Activated naive CD8-positive, alpha-beta T cell treated with anti-CD3 and anti-CD28 coated beads for 36 hours (primary cell): ENCODE results near the gene TNPO3. TPM values are rescaled to one million over a fixed set of nuclear protein-coding genes. Genes with fewer than 3 reads are reported as not detected.
A peak's percentile ranks its signal among the peaks of the same experiment; 100 is the strongest.
"Not testable (repeated sequence)": the region's sequence is repeated elsewhere in the genome, so short reads cannot be mapped to it uniquely, and the experiment has no call there.

Experiments used
- DNase-seq: peaks from one replicate; pipeline ENCODE4 v3.0.0; 2021
- H3K27ac Mint-ChIP-seq: one replicate; pipeline ENCODE4 v1.8.0; 2022; ENCODE audit warnings: mild to moderate bottlenecking, moderate library complexity, mixed read lengths
- H3K27me3 Mint-ChIP-seq: one replicate; pipeline ENCODE4 v1.8.0; 2022; ENCODE audit warnings: mild to moderate bottlenecking, mixed read lengths
- H3K36me3 Mint-ChIP-seq: one replicate; pipeline ENCODE4 v1.8.0; 2021; ENCODE audit warnings: mild to moderate bottlenecking, mixed read lengths
- H3K4me1 Mint-ChIP-seq: one replicate; pipeline ENCODE4 v1.8.0; 2021; ENCODE audit warnings: mixed read lengths
- H3K4me3 Mint-ChIP-seq: one replicate; pipeline ENCODE4 v1.8.0; 2022; ENCODE audit warnings: mild to moderate bottlenecking, moderate library complexity, mixed read lengths
- H3K9me3 Mint-ChIP-seq: one replicate; pipeline ENCODE4 v1.8.0; 2022; ENCODE audit warnings: mixed read lengths
- total RNA-seq, 2 experiments: library from RNA; stranded (reverse); gene quantifications; one replicate each; pipeline ENCODE4 v1.2.3, GENCODE V29; 2021

Gene TNPO3
- total RNA-seq, 2 experiments from 2014 or later: 71.8 to 72.2 TPM

- Mint-ChIP-seq H3K4me3 (no peak overlapping the region), H3K27me3 (peaks cover 7% of the 10 kb centered on the region), H3K27ac (no peak overlapping the region), H3K4me1 (no peaks in the 10 kb centered on the region), H3K9me3 (no peaks in the 10 kb centered on the region), H3K36me3 (no peaks in the 10 kb centered on the region)
- DNase-seq: no peak
These were observed 23.5 kb upstream of the TNPO3 start for GRCh38 chr7:129078455-129078854.

- no peak overlapping the region for H3K27ac Mint-ChIP-seq
- no peak for DNase-seq
- no peaks in the 10 kb centered on the region for H3K36me3 Mint-ChIP-seq
- no peak overlapping the region for H3K4me3 Mint-ChIP-seq
- no peaks in the 10 kb centered on the region for H3K4me1 Mint-ChIP-seq
- peaks cover 7% of the 10 kb centered on the region for H3K27me3 Mint-ChIP-seq
- no peaks in the 10 kb centered on the region for H3K9me3 Mint-ChIP-seq
These were observed 22.0 kb upstream of the TNPO3 start for GRCh38 chr7:129076886-129077285.

GRCh38 chr7:129074994-129075393 lies 20.1 kb upstream of the TNPO3 start:
- no peaks in the 10 kb centered on the region for H3K9me3 Mint-ChIP-seq
- H3K36me3 Mint-ChIP-seq: no peaks in the 10 kb centered on the region
- H3K4me3 Mint-ChIP-seq: no peak overlapping the region
- no peak overlapping the region for H3K27ac Mint-ChIP-seq
- H3K27me3 Mint-ChIP-seq: peaks cover 11% of the 10 kb centered on the region
- no peak for DNase-seq
- no peaks in the 10 kb centered on the region for H3K4me1 Mint-ChIP-seq

- H3K36me3 Mint-ChIP-seq: no peaks in the 10 kb centered on the region
- H3K9me3 Mint-ChIP-seq: no peaks in the 10 kb centered on the region
- no peak overlapping the region for H3K4me3 Mint-ChIP-seq
- H3K27me3 Mint-ChIP-seq: peaks cover 16% of the 10 kb centered on the region
- no peak overlapping the region for H3K27ac Mint-ChIP-seq
- no peaks in the 10 kb centered on the region for H3K4me1 Mint-ChIP-seq
- DNase-seq: no peak
These were observed 19.5 kb upstream of the TNPO3 start for GRCh38 chr7:129074361-129074871.

GRCh38 chr7:129073738-129074137 lies 18.8 kb upstream of the TNPO3 start:
- DNase-seq: no peak
- no peaks in the 10 kb centered on the region for H3K9me3 Mint-ChIP-seq
- no peak overlapping the region for H3K4me3 Mint-ChIP-seq
- no peaks in the 10 kb centered on the region for H3K4me1 Mint-ChIP-seq
- no peak overlapping the region for H3K27ac Mint-ChIP-seq
- no peaks in the 10 kb centered on the region for H3K36me3 Mint-ChIP-seq
- H3K27me3 Mint-ChIP-seq: peaks cover 23% of the 10 kb centered on the region

- no peaks in the 10 kb centered on the region for H3K36me3 Mint-ChIP-seq
- H3K27ac Mint-ChIP-seq: no peak overlapping the region
- peaks cover 24% of the 10 kb centered on the region for H3K27me3 Mint-ChIP-seq
- H3K9me3 Mint-ChIP-seq: no peaks in the 10 kb centered on the region
- H3K4me1 Mint-ChIP-seq: no peaks in the 10 kb centered on the region
- H3K4me3 Mint-ChIP-seq: no peak overlapping the region
- DNase-seq: no peak
These were observed 18.3 kb upstream of the TNPO3 start for GRCh38 chr7:129073204-129073603.

- no peaks in the 10 kb centered on the region for H3K36me3 Mint-ChIP-seq
- no peaks in the 10 kb centered on the region for H3K9me3 Mint-ChIP-seq
- no peak for DNase-seq
- peaks cover 24% of the 10 kb centered on the region for H3K27me3 Mint-ChIP-seq
- H3K27ac Mint-ChIP-seq: no peak overlapping the region
- H3K4me3 Mint-ChIP-seq: no peak overlapping the region
- H3K4me1 Mint-ChIP-seq: no peaks in the 10 kb centered on the region
These were observed 17.6 kb upstream of the TNPO3 start for GRCh38 chr7:129072479-129073011.

- no peaks in the 10 kb centered on the region for H3K9me3 Mint-ChIP-seq
- no peaks in the 10 kb centered on the region for H3K36me3 Mint-ChIP-seq
- H3K4me3 Mint-ChIP-seq: no peak overlapping the region
- H3K27ac Mint-ChIP-seq: no peak overlapping the region
- H3K4me1 Mint-ChIP-seq: no peaks in the 10 kb centered on the region
- peaks cover 19% of the 10 kb centered on the region for H3K27me3 Mint-ChIP-seq
- DNase-seq: no peak
These were observed 14.1 kb upstream of the TNPO3 start for GRCh38 chr7:129069021-129069420.

- Mint-ChIP-seq H3K9me3 (peaks cover 1% of the 10 kb centered on the region), H3K27ac (no peak overlapping the region), H3K4me1 (no peaks in the 10 kb centered on the region), H3K27me3 (peaks cover 17% of the 10 kb centered on the region), H3K36me3 (no peaks in the 10 kb centered on the region), H3K4me3 (no peak overlapping the region)
- no peak for DNase-seq
These were observed 13.1 kb upstream of the TNPO3 start for GRCh38 chr7:129067943-129068548.

- not testable (repeated sequence) for H3K27ac Mint-ChIP-seq, H3K4me1 Mint-ChIP-seq, H3K4me3 Mint-ChIP-seq, H3K9me3 Mint-ChIP-seq, DNase-seq, H3K36me3 Mint-ChIP-seq
- peaks cover 17% of the 10 kb centered on the region for H3K27me3 Mint-ChIP-seq
These were observed 12.2 kb upstream of the TNPO3 start for GRCh38 chr7:129067132-129067561.

GRCh38 chr7:129066290-129067131 lies 11.6 kb upstream of the TNPO3 start:
- Mint-ChIP-seq H3K27me3 (peaks cover 17% of the 10 kb centered on the region), H3K4me1 (no peaks in the 10 kb centered on the region), H3K9me3 (peaks cover 6% of the 10 kb centered on the region), H3K4me3 (no peak overlapping the region), H3K27ac (no peak overlapping the region), H3K36me3 (peaks cover 1% of the 10 kb centered on the region)
- DNase-seq: no peak

- Mint-ChIP-seq H3K9me3 (no peaks in the 10 kb centered on the region), H3K4me3 (peak overlapping the region; percentile 99), H3K27me3 (peaks cover 15% of the 10 kb centered on the region), H3K36me3 (peaks cover 3% of the 10 kb centered on the region), H3K27ac (no peak overlapping the region), H3K4me1 (peaks cover 10% of the 10 kb centered on the region)
- DNase-seq: no peak
These were observed 1.1 kb upstream of the TNPO3 start for GRCh38 chr7:129055861-129056464.

- H3K4me3 Mint-ChIP-seq: peak overlapping the region; percentile 99
- peaks cover 15% of the 10 kb centered on the region for H3K27me3 Mint-ChIP-seq
- peaks cover 16% of the 10 kb centered on the region for H3K4me1 Mint-ChIP-seq
- no peak for DNase-seq
- peaks cover 6% of the 10 kb centered on the region for H3K36me3 Mint-ChIP-seq
- H3K9me3 Mint-ChIP-seq: no peaks in the 10 kb centered on the region
- peak overlapping the region; percentile 99 for H3K27ac Mint-ChIP-seq
These were observed 444 bp upstream of the TNPO3 start for GRCh38 chr7:129055294-129055816.

GRCh38 chr7:129053938-129054437 lies 923 bp downstream of the TNPO3 start:
- no peaks in the 10 kb centered on the region for H3K9me3 Mint-ChIP-seq
- DNase-seq: no peak

GRCh38 chr7:129052441-129052840 lies 2.5 kb downstream of the TNPO3 start:
- Mint-ChIP-seq H3K4me3 (peak overlapping the region; percentile 99), H3K27ac (no peak overlapping the region), H3K36me3 (peaks cover 20% of the 10 kb centered on the region), H3K27me3 (no peaks in the 10 kb centered on the region), H3K4me1 (peaks cover 34% of the 10 kb centered on the region), H3K9me3 (no peaks in the 10 kb centered on the region)
- no peak for DNase-seq

More at GRCh38 chr7:129053938-129054437, 923 bp downstream of the TNPO3 start:
- H3K36me3 Mint-ChIP-seq: peaks cover 15% of the 10 kb centered on the region
- H3K4me3 Mint-ChIP-seq: peak overlapping the region; percentile 99
- peaks cover 24% of the 10 kb centered on the region for H3K4me1 Mint-ChIP-seq
- H3K27me3 Mint-ChIP-seq: peaks cover 7% of the 10 kb centered on the region
- peak overlapping the region; percentile 99 for H3K27ac Mint-ChIP-seq
